ENCODE results near the gene NDUFS5.

Gene NDUFS5

DNA sequence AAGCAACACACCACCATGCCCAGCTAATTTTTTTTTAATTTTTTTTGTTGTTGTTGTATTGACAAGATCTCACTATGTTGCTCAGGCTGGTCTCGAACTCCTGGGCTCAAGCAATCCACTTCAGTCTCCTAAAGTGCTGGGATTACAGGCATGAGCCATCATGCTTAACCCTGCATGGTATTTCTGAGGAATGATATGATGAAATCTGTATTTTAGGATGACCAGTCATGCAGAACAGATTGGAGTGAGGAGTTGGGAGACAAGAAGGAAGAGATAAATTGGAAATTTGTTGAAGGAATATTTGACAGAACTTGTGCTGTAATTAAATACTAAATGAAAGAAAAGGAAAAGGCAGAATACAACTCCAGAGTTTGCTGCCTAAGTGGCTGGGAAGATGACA is 4.7 kb upstream of the NDUFS5 start:
- Histone ChIP-seq H3K27me3 (ENCODE audit: control insufficient read depth, insufficient read depth, low read length) (no peaks in the 10 kb centered on the region), H3K27ac (ENCODE audit: low read length) (no peak overlapping the region), H3K4me1 (ENCODE audit: control insufficient read depth, low read depth, low read length) (peaks cover 17% of the 10 kb centered on the region), H3K36me3 (ENCODE audit: control insufficient read depth, low read depth, low read length) (no peaks in the 10 kb centered on the region), H3K9ac (ENCODE audit: low read length) (no peak overlapping the region), H3K4me3 (ENCODE audit: low read length) (no peak overlapping the region), H3K9me3 (ENCODE audit: control insufficient read depth, low read depth, low read length) (no peaks in the 10 kb centered on the region)

- Histone ChIP-seq H3K4me3 (ENCODE audit: low read length) (no peak overlapping the region), H3K27me3 (ENCODE audit: control insufficient read depth, insufficient read depth, low read length) (no peaks in the 10 kb centered on the region), H3K36me3 (ENCODE audit: control insufficient read depth, low read depth, low read length) (no peaks in the 10 kb centered on the region), H3K4me1 (ENCODE audit: control insufficient read depth, low read depth, low read length) (peaks cover 5% of the 10 kb centered on the region), H3K27ac (ENCODE audit: low read length) (no peak overlapping the region), H3K9ac (ENCODE audit: low read length) (no peak overlapping the region), H3K9me3 (ENCODE audit: control insufficient read depth, low read depth, low read length) (no peaks in the 10 kb centered on the region)
These were observed 3.0 kb upstream of the NDUFS5 start for GRCh38 chr1:39023140-39023539.

DNA sequence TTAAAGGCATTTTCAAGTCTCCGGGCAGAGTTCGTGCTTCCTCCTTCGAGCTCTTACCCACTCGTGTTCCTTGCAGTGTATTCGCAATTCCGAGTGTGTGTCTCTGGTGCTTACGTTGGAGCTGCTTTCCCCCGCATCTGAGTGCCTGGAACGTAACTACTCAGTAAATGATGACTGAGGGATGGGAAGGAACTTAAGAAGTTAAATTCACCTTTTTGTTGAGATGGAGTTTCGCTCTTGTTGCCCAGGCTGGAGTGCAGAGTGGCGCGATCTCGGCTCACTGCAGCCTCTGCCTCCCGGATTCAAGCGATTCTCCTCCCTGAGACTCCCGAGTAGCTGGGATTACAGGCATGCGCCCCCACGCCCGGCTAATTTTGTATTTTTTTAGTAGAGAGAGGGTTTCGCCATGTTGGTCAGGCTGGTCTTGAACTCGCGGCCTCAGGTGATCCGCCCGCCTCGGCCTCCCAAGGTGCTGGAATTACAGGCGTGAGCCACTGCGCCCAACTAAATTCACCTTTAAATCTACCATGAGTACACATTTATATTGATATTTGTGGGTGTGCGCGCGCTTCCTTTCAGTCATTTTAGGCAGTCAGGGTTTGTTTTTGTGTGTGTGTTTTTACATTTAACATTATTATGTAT is 837 bp downstream of the NDUFS5 start:
- H3K36me3 ChIP-seq (ENCODE audit: control insufficient read depth, low read depth, low read length): peaks cover 29% of the 10 kb centered on the region
- peak overlapping the region; percentile 95 for H3K27ac ChIP-seq (ENCODE audit: low read length)
- no peaks in the 10 kb centered on the region for H3K27me3 ChIP-seq (ENCODE audit: control insufficient read depth, insufficient read depth, low read length)
- H3K9me3 ChIP-seq (ENCODE audit: control insufficient read depth, low read depth, low read length): no peaks in the 10 kb centered on the region
- H3K9ac ChIP-seq (ENCODE audit: low read length): peak overlapping the region; percentile 99
- peaks cover 5% of the 10 kb centered on the region for H3K4me1 ChIP-seq (ENCODE audit: control insufficient read depth, low read depth, low read length)
- H3K4me3 ChIP-seq (ENCODE audit: low read length): peak overlapping the region; percentile 95

DNA sequence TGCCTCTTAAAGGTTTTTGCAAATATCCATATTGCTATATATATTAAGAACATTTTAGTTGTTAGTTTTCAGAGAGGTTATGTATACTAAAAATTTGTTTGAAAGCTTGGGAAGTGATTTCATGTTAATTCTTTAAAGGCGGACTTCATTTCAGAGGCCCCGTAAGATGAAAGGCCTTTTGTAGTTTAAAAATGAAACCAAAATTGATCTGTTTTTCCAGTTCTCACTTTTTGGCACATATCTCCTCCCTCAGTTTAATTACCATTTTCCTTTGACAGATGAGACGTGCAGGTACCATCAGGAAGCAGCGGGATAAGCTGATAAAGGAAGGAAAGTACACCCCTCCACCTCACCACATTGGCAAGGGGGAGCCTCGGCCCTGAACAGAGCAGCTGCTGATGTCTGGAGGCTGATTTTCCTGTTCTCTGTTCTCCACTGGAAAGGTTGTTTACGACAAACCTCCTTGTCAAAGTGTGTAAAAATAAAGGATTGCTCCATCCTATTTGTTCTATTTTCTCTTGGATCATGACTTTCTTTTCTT is 8.0 kb downstream of the NDUFS5 start:
- H3K9me3 ChIP-seq (ENCODE audit: control insufficient read depth, low read depth, low read length): no peaks in the 10 kb centered on the region
- H3K27me3 ChIP-seq (ENCODE audit: control insufficient read depth, insufficient read depth, low read length): no peaks in the 10 kb centered on the region
- H3K4me3 ChIP-seq (ENCODE audit: low read length): no peak overlapping the region
- no peaks in the 10 kb centered on the region for H3K4me1 ChIP-seq (ENCODE audit: control insufficient read depth, low read depth, low read length)
- H3K27ac ChIP-seq (ENCODE audit: low read length): no peak overlapping the region
- peaks cover 72% of the 10 kb centered on the region for H3K36me3 ChIP-seq (ENCODE audit: control insufficient read depth, low read depth, low read length)
- no peak overlapping the region for H3K9ac ChIP-seq (ENCODE audit: low read length)

DNA sequence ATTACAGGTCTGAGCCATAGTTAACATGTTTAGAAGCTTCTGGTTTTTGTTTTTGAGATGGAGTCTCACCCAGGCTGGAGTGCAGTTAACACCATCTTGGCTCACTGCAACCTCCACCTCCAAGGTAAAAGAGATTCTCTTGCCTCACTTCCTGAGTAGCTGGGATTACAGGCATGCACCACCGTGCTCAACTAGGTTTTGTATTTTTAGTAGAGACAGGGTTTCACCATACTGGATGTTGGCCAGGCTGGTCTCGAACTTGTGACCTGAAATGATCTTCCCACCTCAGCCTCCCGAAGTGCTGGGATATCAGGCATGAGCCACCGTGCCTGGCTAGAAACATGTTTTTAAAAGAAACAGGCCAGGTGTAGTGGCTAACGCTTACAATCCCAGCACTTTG is 10.5 kb downstream of the NDUFS5 start:
- H3K27ac ChIP-seq (ENCODE audit: low read length): no peak overlapping the region
- no peak overlapping the region for H3K4me3 ChIP-seq (ENCODE audit: low read length)
- H3K36me3 ChIP-seq (ENCODE audit: control insufficient read depth, low read depth, low read length): peaks cover 57% of the 10 kb centered on the region
- no peak overlapping the region for H3K9ac ChIP-seq (ENCODE audit: low read length)
- H3K27me3 ChIP-seq (ENCODE audit: control insufficient read depth, insufficient read depth, low read length): no peaks in the 10 kb centered on the region
- H3K9me3 ChIP-seq (ENCODE audit: control insufficient read depth, low read depth, low read length): no peaks in the 10 kb centered on the region
- no peaks in the 10 kb centered on the region for H3K4me1 ChIP-seq (ENCODE audit: control insufficient read depth, low read depth, low read length)

GRCh38 chr1:39043513-39043912 is 17.4 kb downstream of the NDUFS5 start:
- H3K4me1 ChIP-seq (ENCODE audit: control insufficient read depth, low read depth, low read length): no peaks in the 10 kb centered on the region
- no peak overlapping the region for H3K9ac ChIP-seq (ENCODE audit: low read length)
- H3K27me3 ChIP-seq (ENCODE audit: control insufficient read depth, insufficient read depth, low read length): no peaks in the 10 kb centered on the region
- peaks cover 14% of the 10 kb centered on the region for H3K36me3 ChIP-seq (ENCODE audit: control insufficient read depth, low read depth, low read length)
- no peak overlapping the region for H3K27ac ChIP-seq (ENCODE audit: low read length)
- H3K4me3 ChIP-seq (ENCODE audit: low read length): no peak overlapping the region
- H3K9me3 ChIP-seq (ENCODE audit: control insufficient read depth, low read depth, low read length): no peaks in the 10 kb centered on the region

DNA sequence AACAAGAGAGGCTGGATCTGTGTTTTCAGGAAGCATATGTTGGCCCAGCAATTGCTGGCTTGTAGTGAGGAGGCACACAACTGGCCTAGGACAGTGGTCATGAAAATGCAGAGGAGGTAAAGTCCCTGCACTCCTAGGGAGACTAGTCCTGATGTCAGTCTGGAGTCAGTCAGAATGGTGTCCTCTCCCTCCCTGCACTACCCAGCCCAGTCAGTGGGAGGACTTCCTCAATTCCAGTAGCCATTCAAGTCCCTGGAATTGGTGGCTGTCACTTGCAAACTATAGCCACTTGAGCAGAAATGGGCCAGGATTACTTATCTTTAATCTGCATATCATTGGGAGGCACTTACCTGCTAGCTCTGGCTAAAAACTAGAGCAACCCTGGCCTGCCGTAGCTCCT is 18.6 kb downstream of the NDUFS5 start:
- H3K27ac ChIP-seq (ENCODE audit: low read length): no peak overlapping the region
- H3K9ac ChIP-seq (ENCODE audit: low read length): no peak overlapping the region
- no peaks in the 10 kb centered on the region for H3K4me1 ChIP-seq (ENCODE audit: control insufficient read depth, low read depth, low read length)
- H3K36me3 ChIP-seq (ENCODE audit: control insufficient read depth, low read depth, low read length): peaks cover 13% of the 10 kb centered on the region
- no peak overlapping the region for H3K4me3 ChIP-seq (ENCODE audit: low read length)
- H3K9me3 ChIP-seq (ENCODE audit: control insufficient read depth, low read depth, low read length): no peaks in the 10 kb centered on the region
- H3K27me3 ChIP-seq (ENCODE audit: control insufficient read depth, insufficient read depth, low read length): no peaks in the 10 kb centered on the region

- no peak overlapping the region for H3K9ac ChIP-seq (ENCODE audit: low read length)
- H3K9me3 ChIP-seq (ENCODE audit: control insufficient read depth, low read depth, low read length): no peaks in the 10 kb centered on the region
- no peak overlapping the region for H3K4me3 ChIP-seq (ENCODE audit: low read length)
- H3K36me3 ChIP-seq (ENCODE audit: control insufficient read depth, low read depth, low read length): peaks cover 13% of the 10 kb centered on the region
- no peaks in the 10 kb centered on the region for H3K27me3 ChIP-seq (ENCODE audit: control insufficient read depth, insufficient read depth, low read length)
- H3K4me1 ChIP-seq (ENCODE audit: control insufficient read depth, low read depth, low read length): no peaks in the 10 kb centered on the region
- H3K27ac ChIP-seq (ENCODE audit: low read length): no peak overlapping the region
These were observed 19.1 kb downstream of the NDUFS5 start for GRCh38 chr1:39045231-39045630.

- Histone ChIP-seq H3K4me3 (ENCODE audit: low read length) (no peak overlapping the region), H3K27ac (ENCODE audit: low read length) (no peak overlapping the region), H3K27me3 (ENCODE audit: control insufficient read depth, insufficient read depth, low read length) (no peaks in the 10 kb centered on the region), H3K9me3 (ENCODE audit: control insufficient read depth, low read depth, low read length) (no peaks in the 10 kb centered on the region), H3K4me1 (ENCODE audit: control insufficient read depth, low read depth, low read length) (peaks cover under 1% of the 10 kb centered on the region), H3K36me3 (ENCODE audit: control insufficient read depth, low read depth, low read length) (peaks cover 13% of the 10 kb centered on the region), H3K9ac (ENCODE audit: low read length) (no peak overlapping the region)
These were observed 20.6 kb downstream of the NDUFS5 start for GRCh38 chr1:39046613-39047210.

DNA sequence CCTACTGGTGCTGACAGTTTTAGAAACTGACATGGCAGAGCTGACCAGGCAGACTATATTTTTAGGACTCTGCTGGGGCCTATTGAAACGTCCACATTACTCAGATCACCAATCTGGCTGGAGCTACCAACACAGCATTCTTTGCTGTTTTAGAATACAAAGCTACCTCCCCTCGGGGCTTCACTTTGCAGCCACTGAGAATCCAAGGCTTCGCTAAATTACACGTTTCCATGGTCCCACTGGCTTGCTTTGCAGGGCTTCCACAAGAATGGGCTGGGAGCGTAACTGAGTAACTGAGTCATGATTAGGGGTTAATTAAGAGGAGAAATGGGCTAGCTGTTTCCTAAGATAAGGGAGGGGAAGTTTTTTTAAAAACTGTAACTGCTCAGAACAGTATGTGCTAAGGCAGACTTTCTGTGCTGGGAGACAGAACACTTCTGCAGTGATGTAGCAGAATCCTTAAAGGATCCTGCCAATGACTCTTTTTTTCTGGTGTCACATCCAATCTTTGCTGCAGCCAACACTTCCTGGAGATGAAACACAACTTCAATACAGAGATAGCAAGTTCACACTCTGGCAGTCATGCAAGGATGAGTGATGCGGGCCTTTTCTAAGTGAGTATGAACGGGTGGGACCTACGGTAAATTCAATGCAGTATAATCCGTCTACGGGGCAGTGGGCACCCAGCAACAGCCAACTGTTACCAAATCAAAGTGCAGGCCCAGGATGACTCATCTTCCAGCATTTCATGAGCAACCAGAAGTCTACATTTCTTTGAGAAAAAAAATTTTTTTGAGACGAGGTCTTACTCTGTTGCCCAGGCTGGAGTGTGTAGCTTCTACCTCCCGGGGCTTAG is 21.5 kb downstream of the NDUFS5 start:
- Histone ChIP-seq H3K4me1 (ENCODE audit: control insufficient read depth, low read depth, low read length) (peaks cover 6% of the 10 kb centered on the region), H3K9ac (ENCODE audit: low read length) (no peak overlapping the region), H3K27ac (ENCODE audit: low read length) (no peak overlapping the region), H3K27me3 (ENCODE audit: control insufficient read depth, insufficient read depth, low read length) (no peaks in the 10 kb centered on the region), H3K36me3 (ENCODE audit: control insufficient read depth, low read depth, low read length) (peaks cover 10% of the 10 kb centered on the region), H3K9me3 (ENCODE audit: control insufficient read depth, low read depth, low read length) (no peaks in the 10 kb centered on the region), H3K4me3 (ENCODE audit: low read length) (no peak overlapping the region)

GRCh38 chr1:39048745-39049370 is 22.7 kb downstream of the NDUFS5 start:
- no peak overlapping the region for H3K9ac ChIP-seq (ENCODE audit: low read length)
- peaks cover 7% of the 10 kb centered on the region for H3K36me3 ChIP-seq (ENCODE audit: control insufficient read depth, low read depth, low read length)
- H3K9me3 ChIP-seq (ENCODE audit: control insufficient read depth, low read depth, low read length): no peaks in the 10 kb centered on the region
- no peaks in the 10 kb centered on the region for H3K27me3 ChIP-seq (ENCODE audit: control insufficient read depth, insufficient read depth, low read length)
- H3K4me3 ChIP-seq (ENCODE audit: low read length): no peak overlapping the region
- H3K4me1 ChIP-seq (ENCODE audit: control insufficient read depth, low read depth, low read length): peaks cover 6% of the 10 kb centered on the region
- H3K27ac ChIP-seq (ENCODE audit: low read length): no peak overlapping the region
